CD4-positive, alpha-beta T cell treated with Interleukin-17A for 1 hour (primary cell): ENCODE measurements around the gene DMTF1.
"Not testable (repeated sequence)": the region's sequence is repeated elsewhere in the genome, so short reads cannot be mapped to it uniquely, and the experiment has no call there.

ENCODE experiments used
- DNase-seq: peaks from one replicate; pipeline ENCODE4 v3.0.0-alpha.2; 2020

Gene DMTF1

GRCh38 chr7:87231711-87232110 is 79.5 kb downstream of the DMTF1 start:
- no peak for DNase-seq

GRCh38 chr7:87234949-87235348 is 82.7 kb downstream of the DMTF1 start:
- DNase-seq, result no peak

GRCh38 chr7:87238464-87239051 is 86.3 kb downstream of the DMTF1 start:
- not testable (repeated sequence) for DNase-seq

GRCh38 chr7:87245671-87246070 is 93.4 kb downstream of the DMTF1 start:
- DNase-seq, result not testable (repeated sequence)
